Measurements from ENCODE around the gene DERA.
"Not testable (repeated sequence)": the region's sequence is repeated elsewhere in the genome, so short reads cannot be mapped to it uniquely, and the experiment has no call there.

Gene DERA

GRCh38 chr12:15910468-15910863 lies 666 bp upstream of the DERA start:
- DNase-seq, result no peak

DNA sequence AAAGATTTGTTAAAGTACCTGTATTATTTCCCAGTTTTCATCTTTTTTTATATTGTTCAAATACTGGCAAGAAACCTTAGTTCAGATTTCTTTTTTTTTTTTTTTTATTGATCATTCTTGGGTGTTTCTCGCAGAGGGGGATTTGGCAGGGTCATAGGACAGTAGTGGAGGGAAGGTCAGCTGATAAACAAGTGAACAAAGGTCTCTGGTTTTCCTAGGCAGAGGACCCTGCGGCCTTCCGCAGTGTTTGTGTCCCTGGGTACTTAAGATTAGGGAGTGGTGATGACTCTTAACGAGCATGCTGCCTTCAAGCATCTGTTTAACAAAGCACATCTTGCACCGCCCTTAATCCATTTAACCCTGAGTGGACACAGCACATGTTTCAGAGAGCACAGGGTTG lies 799 bp downstream of the DERA start:
- not testable (repeated sequence) for DNase-seq

GRCh38 chr12:15914131-15914530 lies 3.0 kb downstream of the DERA start:
- not testable (repeated sequence) for DNase-seq

GRCh38 chr12:15918066-15918465 lies 6.9 kb downstream of the DERA start:
- no peak for DNase-seq

DNA sequence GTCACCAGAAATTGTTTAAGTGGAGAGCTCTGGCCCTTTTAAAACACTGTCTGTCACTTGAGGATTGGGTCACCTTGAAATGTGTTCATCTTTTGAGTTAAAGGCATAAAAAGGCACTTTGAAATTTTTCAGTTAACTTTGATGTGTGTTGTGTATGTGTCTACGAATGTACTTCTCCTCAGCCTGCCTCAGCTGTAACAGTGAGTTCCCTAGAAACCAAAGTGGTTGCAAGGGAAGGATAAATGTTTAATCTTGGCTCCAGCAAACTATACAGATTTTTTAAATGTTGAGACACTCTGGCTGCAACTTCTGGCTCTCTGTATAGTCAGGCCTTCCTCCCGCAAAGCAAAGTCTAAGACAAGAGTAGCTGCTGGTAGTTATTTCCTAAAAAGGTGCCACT lies 8.3 kb downstream of the DERA start:
- DNase-seq, result no peak

- DNase-seq, result no peak
Observed at GRCh38 chr12:15924956-15925355, 13.8 kb downstream of the DERA start.

- DNase-seq, result no peak
Observed at GRCh38 chr12:15928346-15928745, 17.2 kb downstream of the DERA start.

DNA sequence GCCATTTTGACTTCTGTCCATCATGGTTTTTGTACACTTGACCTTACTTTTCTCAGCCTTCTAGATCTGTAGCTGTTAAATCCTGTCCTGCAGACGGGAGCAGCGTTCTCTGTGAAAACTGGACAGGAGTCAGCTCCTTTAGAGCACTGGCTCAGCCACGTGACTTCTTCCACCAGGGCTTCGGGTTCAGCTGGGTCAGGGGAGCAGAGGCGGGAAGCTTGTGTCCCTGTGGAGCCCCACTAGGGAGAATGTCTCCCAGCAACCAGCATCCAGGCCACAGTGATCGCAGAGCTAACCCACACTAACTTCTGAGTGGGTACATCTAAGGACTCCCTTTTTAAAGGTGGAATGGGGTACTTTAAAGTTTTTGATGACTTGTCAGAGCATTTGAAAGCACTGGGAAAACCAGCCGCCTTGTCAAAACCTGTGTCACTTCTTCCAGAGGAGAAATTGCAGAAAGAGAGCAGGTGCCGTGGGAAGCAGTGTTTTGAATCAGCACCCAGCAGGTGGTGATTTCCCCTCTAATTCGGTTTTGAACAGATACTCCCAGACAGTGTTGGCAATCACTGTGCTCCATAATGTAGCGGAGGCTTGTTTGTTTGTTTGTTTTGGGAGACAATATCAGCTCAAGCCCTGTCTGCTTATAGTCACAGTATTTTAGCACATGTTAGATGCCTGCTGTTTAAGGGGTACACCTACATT lies 17.9 kb downstream of the DERA start:
- DNase-seq, result no peak

- DNase-seq, result no peak
Observed at GRCh38 chr12:15931590-15932053, 20.5 kb downstream of the DERA start.

GRCh38 chr12:15932327-15932726 lies 21.2 kb downstream of the DERA start:
- no peak for DNase-seq

DNA sequence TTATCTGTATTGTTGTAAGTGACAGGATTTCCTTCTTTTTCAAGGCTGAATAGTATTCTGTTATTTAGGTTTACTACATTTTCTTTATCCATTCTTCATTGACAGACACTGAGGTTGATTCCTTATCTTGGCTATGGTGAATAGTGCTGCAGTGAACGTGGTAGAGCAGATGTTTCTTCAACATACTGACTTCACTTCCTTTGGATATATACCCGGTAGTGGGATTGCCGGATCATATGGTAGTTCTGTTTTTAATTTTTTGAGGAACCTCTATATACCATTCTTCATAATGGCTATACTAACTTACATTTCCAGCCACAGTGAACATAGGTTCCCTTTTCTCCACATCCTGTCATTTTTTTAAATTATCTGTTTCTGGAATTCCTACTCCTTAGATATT lies 21.8 kb downstream of the DERA start:
- no peak for DNase-seq

GRCh38 chr12:15933751-15934150 lies 22.6 kb downstream of the DERA start:
- DNase-seq, result no peak

DNA sequence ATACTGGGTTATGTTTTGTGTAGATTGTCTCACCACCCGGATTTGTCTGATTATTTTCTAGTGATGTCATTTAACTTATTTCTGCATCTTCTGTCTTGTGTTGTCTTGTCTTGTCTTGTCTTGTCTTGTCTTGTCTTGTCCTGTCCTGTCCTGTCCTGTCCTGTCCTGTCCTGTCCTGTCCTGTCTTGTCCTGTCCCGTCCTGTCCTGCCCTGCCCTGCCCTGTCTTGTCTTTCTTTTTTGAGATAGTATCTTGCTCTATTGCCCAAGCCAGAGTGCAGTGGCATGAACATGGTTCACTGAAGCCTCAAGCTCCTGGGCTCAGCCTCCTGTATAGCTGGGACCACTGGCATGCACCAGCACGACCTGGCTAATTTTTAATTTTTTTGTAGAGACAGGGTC lies 25.6 kb downstream of the DERA start:
- no peak for DNase-seq

GRCh38 chr12:15937902-15938301 lies 26.8 kb downstream of the DERA start:
- no peak for DNase-seq

GRCh38 chr12:15939111-15939510 lies 28.0 kb downstream of the DERA start:
- DNase-seq, result no peak

DNA sequence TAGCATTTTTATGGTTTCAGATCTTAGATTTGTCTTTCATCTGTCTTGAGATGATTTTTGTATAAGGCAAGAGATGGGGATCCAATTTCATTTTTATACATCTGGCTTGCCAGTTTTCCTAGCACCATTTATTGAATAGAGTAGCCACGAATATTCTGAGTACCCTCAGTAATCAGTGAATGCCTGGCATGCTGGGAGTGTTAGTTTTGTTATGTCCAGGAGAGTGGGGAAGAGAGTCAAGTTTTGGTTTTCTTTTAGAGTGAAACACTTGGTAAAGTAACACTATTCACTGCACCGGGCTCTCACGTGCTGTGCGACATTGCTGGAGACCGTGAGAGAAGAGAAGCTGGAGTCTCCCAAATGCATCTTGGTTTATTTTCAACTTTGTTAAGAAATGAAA lies 31.3 kb downstream of the DERA start:
- DNase-seq, result no peak

DNA sequence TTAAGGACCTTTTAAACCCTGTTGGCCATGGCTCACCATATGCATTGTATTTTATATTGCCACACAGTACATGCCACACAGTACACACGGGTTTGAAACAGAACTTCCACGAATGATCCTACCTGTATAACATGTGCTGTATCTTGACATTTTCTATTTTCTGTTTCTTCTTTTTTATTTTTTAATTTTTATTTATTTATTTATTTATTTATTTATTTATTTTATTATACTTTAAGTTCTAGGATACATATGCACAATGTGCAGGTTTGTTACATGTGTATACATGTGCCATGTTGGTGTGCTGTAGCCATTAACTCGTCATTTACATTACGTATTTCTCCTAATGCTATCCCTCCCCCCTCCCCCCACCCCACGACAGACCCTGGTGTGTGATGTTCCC lies 32.4 kb downstream of the DERA start:
- DNase-seq, result not testable (repeated sequence)

- DNase-seq, result not testable (repeated sequence)
Observed at GRCh38 chr12:15948461-15948860, 37.3 kb downstream of the DERA start.

GRCh38 chr12:15955281-15955680 lies 44.1 kb downstream of the DERA start:
- DNase-seq, result no peak

GRCh38 chr12:15956010-15956409 lies 44.9 kb downstream of the DERA start:
- no peak for DNase-seq

DNA sequence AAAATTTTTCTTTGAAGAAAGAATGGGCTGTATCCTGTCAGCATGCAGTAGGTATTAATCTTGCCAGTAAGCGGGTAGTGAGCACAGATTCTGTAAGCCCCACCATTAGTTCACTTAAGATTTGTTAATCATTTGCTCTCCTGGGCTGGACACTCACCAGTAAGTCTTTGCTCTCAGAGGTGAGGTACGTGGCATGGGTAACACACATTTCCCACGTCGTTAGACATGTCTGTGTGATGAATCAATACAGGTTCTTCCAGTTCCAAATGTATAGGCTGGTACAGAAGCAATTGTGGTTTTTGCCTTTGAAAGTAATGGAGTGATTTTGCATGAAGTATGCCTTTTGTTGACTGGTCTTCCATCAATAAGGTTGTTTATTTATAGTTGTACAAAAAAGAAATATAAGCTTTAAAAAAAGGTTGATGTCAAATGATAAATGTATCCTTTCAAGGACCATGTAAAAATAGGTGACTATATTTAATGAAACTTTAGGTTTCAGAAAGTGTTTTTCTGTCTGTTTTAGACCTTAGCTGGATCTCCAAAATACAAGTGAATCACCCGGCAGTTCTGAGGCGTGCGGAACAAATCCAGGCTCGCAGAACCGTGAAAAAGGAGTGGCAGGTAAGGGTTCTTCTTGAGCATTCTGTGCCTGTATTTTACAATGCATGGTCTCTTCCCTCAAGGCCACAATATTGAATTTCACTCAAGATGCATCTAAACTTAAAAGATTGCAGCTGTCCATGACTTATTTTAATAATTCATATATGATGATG lies 45.5 kb downstream of the DERA start:
- no peak for DNase-seq

DNA sequence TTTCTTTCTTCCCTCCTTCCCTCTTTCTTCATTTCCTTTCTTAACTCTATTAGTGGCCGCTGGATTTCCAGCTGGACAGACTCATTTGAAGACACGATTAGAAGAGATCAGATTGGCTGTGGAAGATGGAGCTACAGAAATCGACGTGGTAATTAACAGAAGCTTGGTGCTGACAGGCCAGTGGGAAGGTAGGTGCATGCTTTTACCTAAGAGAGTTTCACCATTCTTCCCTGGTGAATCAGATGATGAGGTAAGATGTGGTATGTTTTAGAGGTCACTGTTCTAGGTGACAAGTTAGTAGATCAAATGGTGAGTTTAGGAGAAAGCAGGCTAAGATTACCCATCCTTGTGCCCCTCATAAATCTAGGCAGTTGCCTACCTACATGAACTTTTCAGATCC lies 51.6 kb downstream of the DERA start:
- no peak for DNase-seq

DNA sequence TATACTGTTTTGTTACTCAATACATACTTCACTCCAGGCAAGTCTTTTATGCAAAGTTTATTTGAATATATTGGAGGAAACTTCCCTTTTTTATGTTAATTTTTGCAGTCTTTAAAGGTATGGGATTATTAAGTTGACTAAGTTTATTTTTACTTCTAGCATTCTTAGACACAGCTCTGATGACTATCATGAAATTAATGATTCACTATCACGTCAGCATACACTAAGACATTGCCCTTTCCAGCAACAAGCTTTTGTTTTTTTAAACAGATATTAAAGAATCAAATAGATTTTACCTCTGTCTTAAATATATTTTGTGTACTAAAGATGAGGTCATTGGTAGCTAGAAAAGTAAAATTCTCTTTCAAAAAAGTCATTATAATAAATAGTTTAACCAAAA lies 52.1 kb downstream of the DERA start:
- no peak for DNase-seq

DNA sequence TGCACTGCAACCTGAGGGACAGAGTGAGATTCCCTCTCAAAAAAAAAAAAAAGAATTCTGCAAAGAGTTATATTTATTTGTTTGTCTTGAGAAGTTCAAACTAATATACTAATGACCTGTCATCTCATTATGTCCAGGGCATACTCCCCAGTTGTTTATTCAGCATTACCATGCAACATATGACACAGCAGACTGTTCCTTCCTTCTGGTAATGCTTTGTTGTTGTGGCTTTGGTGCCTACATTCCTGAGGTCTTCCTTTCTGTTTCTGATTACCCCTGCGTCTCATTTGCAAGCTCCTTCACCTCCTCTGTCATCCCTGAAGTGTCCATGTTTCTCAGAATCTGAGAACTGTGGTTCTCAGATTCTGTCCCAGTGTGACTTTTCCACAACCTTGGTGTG lies 55.3 kb downstream of the DERA start:
- DNase-seq, result no peak

GRCh38 chr12:15967053-15967452 lies 55.9 kb downstream of the DERA start:
- DNase-seq, result not testable (repeated sequence)

Data from activated CD4-positive, alpha-beta T cell treated with anti-CD3 and anti-CD28 coated beads, Interleukin-2, amount 50 U/mL, for 48 hours (primary cell).